GM18861 (cell line): ENCODE results near the gene ATP8B3.
"Not testable (repeated sequence)": the region's sequence is repeated elsewhere in the genome, so short reads cannot be mapped to it uniquely, and the experiment has no call there.

ENCODE experiments used
- ATAC-seq: cut with Tn5 transposase; IDR thresholded peaks from one replicate; pipeline ENCODE4 v1.9.1; 2021; ENCODE audit not compliant: unreplicated experiment

Gene ATP8B3

GRCh38 chr19:1799695-1800342 is 12.3 kb downstream of the ATP8B3 start:
- no peak for ATAC-seq

- not testable (repeated sequence) for ATAC-seq
These were observed 14.8 kb downstream of the ATP8B3 start for GRCh38 chr19:1797313-1797712.

- no peak for ATAC-seq
These were observed 15.5 kb downstream of the ATP8B3 start for GRCh38 chr19:1796395-1797142.

- no peak for ATAC-seq
These were observed 17.5 kb downstream of the ATP8B3 start for GRCh38 chr19:1794424-1795172.

- no peak for ATAC-seq
These were observed 20.2 kb downstream of the ATP8B3 start for GRCh38 chr19:1791879-1792278.

- ATAC-seq = no peak
These were observed 21.9 kb downstream of the ATP8B3 start for GRCh38 chr19:1790054-1790792.

- no peak for ATAC-seq
These were observed 22.6 kb downstream of the ATP8B3 start for GRCh38 chr19:1789261-1790041.

GRCh38 chr19:1787116-1787515 is 25.0 kb downstream of the ATP8B3 start:
- ATAC-seq = no peak

- ATAC-seq = no peak
These were observed 25.4 kb downstream of the ATP8B3 start for GRCh38 chr19:1786668-1787067.

- ATAC-seq = no peak
These were observed 26.8 kb downstream of the ATP8B3 start for GRCh38 chr19:1785310-1785709.

GRCh38 chr19:1783874-1784273 is 28.2 kb downstream of the ATP8B3 start:
- no peak for ATAC-seq

- ATAC-seq = no peak
These were observed 28.7 kb downstream of the ATP8B3 start for GRCh38 chr19:1783354-1783753.

GRCh38 chr19:1782521-1782920 is 29.6 kb downstream of the ATP8B3 start:
- no peak for ATAC-seq

- no peak for ATAC-seq
These were observed 31.7 kb downstream of the ATP8B3 start for GRCh38 chr19:1780272-1780958.

- ATAC-seq = no peak
These were observed 32.5 kb downstream of the ATP8B3 start for GRCh38 chr19:1779574-1779973.

- ATAC-seq = no peak
These were observed 34.9 kb downstream of the ATP8B3 start for GRCh38 chr19:1777149-1777548.

- no peak for ATAC-seq
These were observed 35.4 kb downstream of the ATP8B3 start for GRCh38 chr19:1776606-1777147.

- no peak for ATAC-seq
These were observed 36.0 kb downstream of the ATP8B3 start for GRCh38 chr19:1775951-1776605.
